Measurements from ENCODE around the gene FGF1.

DNA sequence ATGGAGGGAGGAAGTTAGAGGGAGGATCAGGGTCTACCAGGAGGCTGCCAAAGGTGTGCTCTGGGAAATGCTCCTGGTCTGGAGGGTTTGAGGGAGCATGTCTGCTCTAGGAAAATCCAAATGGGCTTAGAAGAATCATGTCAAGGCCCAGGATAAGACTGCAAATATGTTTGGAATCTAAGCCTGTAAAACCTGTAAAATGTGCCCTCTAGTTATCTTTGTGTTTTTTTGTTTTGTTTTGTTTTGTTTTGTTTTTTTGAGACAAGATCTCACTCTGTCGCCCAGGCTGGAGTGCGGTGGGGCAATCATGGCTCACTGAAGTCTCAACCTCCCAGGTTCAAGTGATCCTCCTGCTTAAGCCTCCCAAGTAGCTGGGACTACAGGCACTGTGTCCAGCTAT, 135.4 kb downstream of the FGF1 start:
- TF ChIP-seq POLR2A (IDR thresholded peaks at IDR 0.05): no peak
- TF ChIP-seq, protein P1, sequence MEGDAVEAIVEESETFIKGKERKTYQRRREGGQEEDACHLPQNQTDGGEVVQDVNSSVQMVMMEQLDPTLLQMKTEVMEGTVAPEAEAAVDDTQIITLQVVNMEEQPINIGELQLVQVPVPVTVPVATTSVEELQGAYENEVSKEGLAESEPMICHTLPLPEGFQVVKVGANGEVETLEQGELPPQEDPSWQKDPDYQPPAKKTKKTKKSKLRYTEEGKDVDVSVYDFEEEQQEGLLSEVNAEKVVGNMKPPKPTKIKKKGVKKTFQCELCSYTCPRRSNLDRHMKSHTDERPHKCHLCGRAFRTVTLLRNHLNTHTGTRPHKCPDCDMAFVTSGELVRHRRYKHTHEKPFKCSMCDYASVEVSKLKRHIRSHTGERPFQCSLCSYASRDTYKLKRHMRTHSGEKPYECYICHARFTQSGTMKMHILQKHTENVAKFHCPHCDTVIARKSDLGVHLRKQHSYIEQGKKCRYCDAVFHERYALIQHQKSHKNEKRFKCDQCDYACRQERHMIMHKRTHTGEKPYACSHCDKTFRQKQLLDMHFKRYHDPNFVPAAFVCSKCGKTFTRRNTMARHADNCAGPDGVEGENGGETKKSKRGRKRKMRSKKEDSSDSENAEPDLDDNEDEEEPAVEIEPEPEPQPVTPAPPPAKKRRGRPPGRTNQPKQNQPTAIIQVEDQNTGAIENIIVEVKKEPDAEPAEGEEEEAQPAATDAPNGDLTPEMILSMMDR (IDR thresholded peaks at IDR 0.05): no peak

Measured in ovary (tissue), 3 donors.